Gastroesophageal sphincter (tissue), 4 donors: Measurements from ENCODE around the gene CHGA. TPM values are rescaled to one million over a fixed set of nuclear protein-coding genes. Genes with fewer than 3 reads are reported as not detected.

Experiments used
- ATAC-seq: fragments of 150-250 bp; one replicate; pipeline ENCODE4 v1.9.1; 2016; ENCODE audit warnings: mild to moderate bottlenecking, moderate library complexity
- H3K27ac ChIP-seq, 4 donors: fragments of 200-600 bp; sonication (generic) in 3 of 4; 1 replicate in 3 of 4; 2 replicates in 1 of 4; pipeline ENCODE4 v1.5.1; 2016 to 2019
- H3K27me3 ChIP-seq: fragments of 200-600 bp; sonication (generic); one replicate; pipeline ENCODE4 v1.5.1; 2019
- H3K36me3 ChIP-seq, 2 donors: fragments of 200-600 bp; sonication (generic); one replicate each; pipeline ENCODE4 v1.5.1; 2019; ENCODE audit warnings: control low read depth in 1 of 2
- H3K4me1 ChIP-seq, 3 donors: fragments of 200-600 bp; sonication (generic); 1 replicate in 2 of 3; 2 replicates in 1 of 3; pipeline ENCODE4 v1.5.1; 2016 to 2019; ENCODE audit warnings: control low read depth in 2 of 3
- H3K4me3 ChIP-seq, 2 donors: fragments of 200-600 bp; sonication (generic); one replicate each; pipeline ENCODE4 v1.5.1; 2019; ENCODE audit warnings: mild to moderate bottlenecking in 1 of 2, moderate library complexity in 1 of 2
- H3K9me3 ChIP-seq, 3 donors: fragments of 200-600 bp; sonication (generic); one replicate each; pipeline ENCODE4 v1.5.1; 2017 to 2019; ENCODE audit warnings: control low read depth in 2 of 3
- EP300 ChIP-seq: sonication (generic); formaldehyde crosslinking; IDR thresholded peaks from one replicate; pipeline ENCODE4 v1.6.1; 2017; ENCODE audit warnings: antibody characterized with exemption, mild to moderate bottlenecking
- POLR2A ChIP-seq, 2 donors: fragments of 450-650 bp; IDR thresholded peaks; one replicate each; pipeline ENCODE4 v1.6.1; 2017; ENCODE audit warnings: antibody characterized with exemption in 2 of 2, mild to moderate bottlenecking in 2 of 2, moderate library complexity in 1 of 2
- POLR2AphosphoS5 ChIP-seq: sonication (generic); formaldehyde crosslinking; IDR thresholded peaks from one replicate; pipeline ENCODE4 v1.6.1; 2017; ENCODE audit warnings: antibody characterized with exemption
- WGBS, 2 donors: methylation state at CpG; one replicate each; pipeline ENCODE4 v1.1.5; 2018; ENCODE audit warnings: low coverage in 1 of 2; 5-methylcytosine and 5-hydroxymethylcytosine counted together
- total RNA-seq, 4 donors: library from RNA; depleted of rRNA; stranded (reverse); fragments of >200 nt; gene quantifications; one replicate each; pipeline ENCODE4 v1.1.0, GENCODE V29; 2016
- TF ChIP-seq, protein P1 (sequence below), 4 experiments: fragments of 200-600 bp in 2 of 4; fragments of 450-650 bp in 2 of 4; sonication (generic) in 1 of 4; IDR thresholded peaks; one replicate each; pipeline ENCODE4 v1.5.1; 2017 to 2019; ENCODE audit warnings: antibody characterized with exemption in 4 of 4, mild to moderate bottlenecking in 2 of 4, moderate library complexity in 2 of 4

CHGA gene
- total RNA-seq, 4 donors from 2014 or later, result 1.8 TPM; not detected in 1

- Histone ChIP-seq H3K36me3 (peaks cover 0 to 54% of the 10 kb centered on the region in 2 donors), H3K9me3 (no peaks in the 10 kb centered on the region), H3K27me3 (no peaks in the 10 kb centered on the region), H3K4me3 (no peak overlapping the region), H3K27ac (peak overlapping the region in 3 of 4 donors; percentile 82 to 83 (median 83)), H3K4me1 (peaks cover 12 to 57% (median 15%) of the 10 kb centered on the region in 3 donors)
- TF ChIP-seq, protein P1, sequence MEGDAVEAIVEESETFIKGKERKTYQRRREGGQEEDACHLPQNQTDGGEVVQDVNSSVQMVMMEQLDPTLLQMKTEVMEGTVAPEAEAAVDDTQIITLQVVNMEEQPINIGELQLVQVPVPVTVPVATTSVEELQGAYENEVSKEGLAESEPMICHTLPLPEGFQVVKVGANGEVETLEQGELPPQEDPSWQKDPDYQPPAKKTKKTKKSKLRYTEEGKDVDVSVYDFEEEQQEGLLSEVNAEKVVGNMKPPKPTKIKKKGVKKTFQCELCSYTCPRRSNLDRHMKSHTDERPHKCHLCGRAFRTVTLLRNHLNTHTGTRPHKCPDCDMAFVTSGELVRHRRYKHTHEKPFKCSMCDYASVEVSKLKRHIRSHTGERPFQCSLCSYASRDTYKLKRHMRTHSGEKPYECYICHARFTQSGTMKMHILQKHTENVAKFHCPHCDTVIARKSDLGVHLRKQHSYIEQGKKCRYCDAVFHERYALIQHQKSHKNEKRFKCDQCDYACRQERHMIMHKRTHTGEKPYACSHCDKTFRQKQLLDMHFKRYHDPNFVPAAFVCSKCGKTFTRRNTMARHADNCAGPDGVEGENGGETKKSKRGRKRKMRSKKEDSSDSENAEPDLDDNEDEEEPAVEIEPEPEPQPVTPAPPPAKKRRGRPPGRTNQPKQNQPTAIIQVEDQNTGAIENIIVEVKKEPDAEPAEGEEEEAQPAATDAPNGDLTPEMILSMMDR (IDR thresholded peaks at IDR 0.05), result no peak
- peak; percentile 11 for ATAC-seq
- WGBS, 2 donors, result 79 to 84% methylated on average over 6 of the region's 20 CpGs
These were observed 39.3 kb downstream of the CHGA start for GRCh38 chr14:92962031-92962830.

DNA sequence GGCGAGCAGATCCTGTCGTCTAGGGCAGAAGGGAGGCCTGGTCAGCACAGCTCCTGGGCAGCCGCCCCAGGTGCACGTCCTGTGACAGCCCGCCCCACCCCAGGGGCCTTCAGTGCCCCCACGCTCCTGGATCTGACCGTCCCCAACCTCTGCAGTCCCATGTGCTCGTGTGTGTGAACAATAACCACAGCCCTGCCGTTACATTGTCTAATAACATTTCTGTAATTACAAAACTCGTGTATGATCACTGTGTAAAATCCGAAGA, 39.8 kb downstream of the CHGA start:
- 77 to 88% methylated on average over 4 to 8 of the region's 11 CpGs for WGBS, 2 donors
- Histone ChIP-seq H3K4me3 (no peak overlapping the region), H3K27me3 (no peaks in the 10 kb centered on the region), H3K27ac (peak overlapping the region in 3 of 4 donors; percentile 82 to 83 (median 83)), H3K36me3 (peaks cover 0 to 49% of the 10 kb centered on the region in 2 donors), H3K4me1 (peaks cover 12 to 57% (median 15%) of the 10 kb centered on the region in 3 donors), H3K9me3 (no peaks in the 10 kb centered on the region)
- ATAC-seq, result no peak
- TF ChIP-seq EP300 (no peak), POLR2AphosphoS5 (no peak), POLR2A (IDR thresholded peaks at IDR 0.05) (no peak)
- TF ChIP-seq, protein P1 (IDR thresholded peaks at IDR 0.05), result no peak

DNA sequence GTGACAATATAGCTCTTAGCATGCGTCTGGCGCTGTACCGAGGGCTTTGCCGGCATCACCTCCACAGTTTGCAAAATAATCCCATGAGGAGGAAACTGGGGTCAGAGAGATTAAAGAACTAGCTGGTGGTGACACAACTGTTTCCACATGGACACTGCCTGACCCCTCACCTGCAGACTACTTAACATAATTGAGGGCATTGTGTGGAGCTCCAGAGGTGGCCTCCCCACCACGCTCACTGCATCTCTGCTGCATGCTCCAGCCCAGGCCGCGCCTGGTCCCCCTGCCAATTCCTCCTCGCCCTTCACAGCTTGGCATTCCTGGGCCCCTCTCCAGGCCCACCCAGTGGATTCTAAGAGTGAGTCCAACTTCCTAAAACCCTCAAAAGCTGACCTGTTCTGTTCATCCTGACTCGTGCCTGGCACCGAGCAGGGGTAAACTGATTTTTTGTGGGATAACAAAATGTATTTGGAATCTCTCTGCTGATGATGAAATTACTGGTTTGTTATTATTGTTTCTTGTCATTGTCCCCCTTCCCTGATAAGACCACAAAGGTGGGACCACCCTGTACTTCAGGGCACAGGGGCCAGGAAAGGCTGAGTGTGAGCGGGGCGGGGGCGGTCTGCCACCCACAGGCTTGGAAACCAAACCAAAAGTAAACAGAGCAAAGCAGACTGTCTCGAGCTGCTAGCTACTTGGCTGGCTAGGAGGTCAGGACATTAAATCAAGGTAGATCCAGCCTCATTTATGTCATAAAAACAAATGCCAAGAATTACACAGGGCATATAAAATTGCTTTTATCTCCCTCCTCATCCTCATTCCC, 40.6 kb downstream of the CHGA start:
- peak; percentile 44 for ATAC-seq
- peak overlapping the region; percentile 50 to 83 (median 82) for H3K27ac ChIP-seq
- H3K36me3 ChIP-seq, result peaks cover 0 to 42% of the 10 kb centered on the region in 2 donors
- H3K9me3 ChIP-seq, result no peaks in the 10 kb centered on the region
- TF ChIP-seq POLR2A (IDR thresholded peaks at IDR 0.05) (no peak), EP300 (no peak)
- peaks cover 12 to 57% (median 15%) of the 10 kb centered on the region in 3 donors for H3K4me1 ChIP-seq
- no peak overlapping the region for H3K4me3 ChIP-seq
- H3K27me3 ChIP-seq, result no peaks in the 10 kb centered on the region
- WGBS, 2 donors, result 51 to 53% methylated on average over 9 to 14 of the region's 14 CpGs

DNA sequence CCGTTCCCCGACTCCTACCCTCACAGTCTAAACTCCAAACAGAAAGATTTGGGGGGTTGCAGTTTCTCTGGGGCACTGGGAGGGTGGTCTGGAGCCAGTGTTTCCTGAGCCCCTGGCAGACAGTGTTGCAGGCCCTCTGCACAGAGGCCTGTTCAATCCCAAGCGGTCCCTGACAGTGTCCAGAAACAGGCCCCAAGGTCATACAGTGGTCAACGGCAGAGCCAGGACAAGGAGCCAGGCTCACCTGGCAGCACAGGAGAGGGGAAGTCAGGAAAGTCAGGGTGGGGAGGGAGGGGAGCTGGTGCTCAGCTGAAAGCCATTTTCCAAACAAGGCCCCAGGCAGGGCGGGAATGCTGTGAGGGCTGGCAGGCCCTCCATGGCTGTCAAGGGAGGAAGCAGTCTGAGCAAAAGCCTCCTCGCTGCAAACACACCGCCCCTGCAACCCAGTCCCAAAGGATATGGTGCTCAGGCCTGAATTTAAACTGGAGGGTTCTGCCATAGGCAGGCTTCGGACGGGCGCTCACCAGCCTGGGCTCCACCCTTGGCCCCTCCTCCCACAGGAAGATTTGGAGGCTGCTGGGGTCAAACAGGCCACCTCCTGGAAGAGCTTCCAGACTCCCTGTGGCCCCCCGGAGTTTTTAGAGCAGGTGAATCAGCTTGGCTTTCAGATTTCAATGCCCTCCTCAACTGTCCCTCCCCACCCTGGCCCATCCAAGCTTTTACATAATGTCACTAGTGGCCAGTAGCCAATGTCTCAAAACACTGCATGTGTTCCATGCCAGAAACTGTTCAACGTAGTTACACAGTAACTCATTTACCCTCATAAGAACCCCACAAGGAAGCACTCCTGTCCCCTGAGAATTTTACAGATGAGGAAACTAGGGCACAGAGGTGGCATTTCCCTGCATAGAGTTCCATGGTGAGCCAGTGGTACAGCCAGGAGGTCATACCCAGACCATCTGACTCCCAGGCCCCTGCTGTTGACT, 41.5 kb downstream of the CHGA start:
- 25 to 52% methylated on average over 3 of the region's 12 CpGs for WGBS, 2 donors
- no peak overlapping the region for H3K4me3 ChIP-seq
- no peaks in the 10 kb centered on the region for H3K27me3 ChIP-seq
- H3K27ac ChIP-seq, result peak overlapping the region; percentile 50 to 83 (median 82)
- no peaks in the 10 kb centered on the region for H3K9me3 ChIP-seq
- H3K36me3 ChIP-seq, result peaks cover 0 to 33% of the 10 kb centered on the region in 2 donors
- peak; percentile 5 for ATAC-seq
- TF ChIP-seq POLR2AphosphoS5 (no peak), EP300 (no peak), POLR2A (IDR thresholded peaks at IDR 0.05) (no peak)
- TF ChIP-seq, protein P1 (IDR thresholded peaks at IDR 0.05), result no peak
- peaks cover 12 to 48% (median 15%) of the 10 kb centered on the region in 3 donors for H3K4me1 ChIP-seq

DNA sequence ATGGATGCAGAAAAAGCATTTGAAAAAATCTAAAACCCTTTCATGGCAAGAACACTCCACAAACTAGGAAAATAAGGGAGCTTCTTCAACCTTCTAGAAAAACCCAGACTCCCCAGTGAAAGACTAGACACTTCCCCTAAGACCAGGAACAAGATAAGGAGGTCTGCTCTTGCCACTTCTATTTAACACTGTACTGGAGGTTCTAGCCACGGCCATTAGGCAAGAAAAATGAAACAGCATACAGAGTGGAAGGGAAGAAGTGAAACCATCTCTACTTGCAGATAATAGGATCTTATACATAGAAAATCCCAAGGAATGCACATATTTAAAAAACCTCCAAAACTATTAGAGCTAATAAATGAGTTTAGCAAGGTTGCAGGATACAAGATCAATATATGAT, 42.3 kb downstream of the CHGA start:
- H3K36me3 ChIP-seq, result peaks cover 0 to 24% of the 10 kb centered on the region in 2 donors
- ATAC-seq, result no peak
- peaks cover 12 to 41% (median 15%) of the 10 kb centered on the region in 3 donors for H3K4me1 ChIP-seq
- no peaks in the 10 kb centered on the region for H3K27me3 ChIP-seq
- no peak for TF ChIP-seq POLR2A (IDR thresholded peaks at IDR 0.05)
- TF ChIP-seq, protein P1 (IDR thresholded peaks at IDR 0.05), result no peak
- TF ChIP-seq EP300, result no peak
- TF ChIP-seq POLR2AphosphoS5, result no peak
- H3K27ac ChIP-seq, result peak overlapping the region in 2 of 4 donors; percentile 83
- 87 to 100% methylated on average over 1 of the region's 1 CpG for WGBS, 2 donors
- no peaks in the 10 kb centered on the region for H3K9me3 ChIP-seq
- H3K4me3 ChIP-seq, result no peak overlapping the region
